Measurements from ENCODE around the gene SFXN2.

GRCh38 chr10:102675011-102675665 is 39.3 kb upstream of the SFXN2 start:
- TF ChIP-seq, protein P1, sequence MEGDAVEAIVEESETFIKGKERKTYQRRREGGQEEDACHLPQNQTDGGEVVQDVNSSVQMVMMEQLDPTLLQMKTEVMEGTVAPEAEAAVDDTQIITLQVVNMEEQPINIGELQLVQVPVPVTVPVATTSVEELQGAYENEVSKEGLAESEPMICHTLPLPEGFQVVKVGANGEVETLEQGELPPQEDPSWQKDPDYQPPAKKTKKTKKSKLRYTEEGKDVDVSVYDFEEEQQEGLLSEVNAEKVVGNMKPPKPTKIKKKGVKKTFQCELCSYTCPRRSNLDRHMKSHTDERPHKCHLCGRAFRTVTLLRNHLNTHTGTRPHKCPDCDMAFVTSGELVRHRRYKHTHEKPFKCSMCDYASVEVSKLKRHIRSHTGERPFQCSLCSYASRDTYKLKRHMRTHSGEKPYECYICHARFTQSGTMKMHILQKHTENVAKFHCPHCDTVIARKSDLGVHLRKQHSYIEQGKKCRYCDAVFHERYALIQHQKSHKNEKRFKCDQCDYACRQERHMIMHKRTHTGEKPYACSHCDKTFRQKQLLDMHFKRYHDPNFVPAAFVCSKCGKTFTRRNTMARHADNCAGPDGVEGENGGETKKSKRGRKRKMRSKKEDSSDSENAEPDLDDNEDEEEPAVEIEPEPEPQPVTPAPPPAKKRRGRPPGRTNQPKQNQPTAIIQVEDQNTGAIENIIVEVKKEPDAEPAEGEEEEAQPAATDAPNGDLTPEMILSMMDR (IDR thresholded peaks at IDR 0.05; ENCODE audit: low read length), result no peak
- TF ChIP-seq EZH2phosphoT487 (IDR thresholded peaks at IDR 0.05; ENCODE audit: low read length), result no peak
- TF ChIP-seq EZH2 (optimal IDR thresholded peaks at IDR 0.05; ENCODE audit: low read depth, low read length), result no peak
